HG03175 (cell line): Measurements from ENCODE around the gene SLC13A4.
"Not testable (repeated sequence)": the region's sequence is repeated elsewhere in the genome, so short reads cannot be mapped to it uniquely, and the experiment has no call there.

Experiments
- ATAC-seq: cut with Tn5 transposase; IDR thresholded peaks from one replicate; pipeline ENCODE4 v1.9.1; 2021; ENCODE audit warnings: mild to moderate bottlenecking, moderate library complexity; ENCODE audit not compliant: unreplicated experiment

SLC13A4 gene

DNA sequence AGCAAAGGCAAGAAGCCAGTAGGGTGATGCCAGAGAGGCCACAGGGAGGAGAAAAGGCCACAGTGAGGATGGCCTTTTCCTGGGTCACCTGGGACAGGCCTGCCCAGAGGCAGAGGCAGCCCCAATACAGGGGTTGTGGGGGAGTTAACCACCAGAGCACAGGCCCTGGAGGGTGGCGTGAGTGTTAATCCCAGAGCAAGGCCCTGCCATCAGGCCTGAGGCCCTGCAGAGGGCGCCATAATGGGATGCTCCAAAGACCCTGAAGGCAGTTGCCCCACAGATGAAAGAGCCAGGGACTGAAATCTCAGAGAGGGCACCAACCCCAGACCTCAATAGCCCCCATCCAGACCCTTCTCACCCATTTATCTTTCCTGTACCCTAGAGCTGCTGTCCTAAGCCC is 23.9 kb downstream of the SLC13A4 start:
- ATAC-seq: no peak

DNA sequence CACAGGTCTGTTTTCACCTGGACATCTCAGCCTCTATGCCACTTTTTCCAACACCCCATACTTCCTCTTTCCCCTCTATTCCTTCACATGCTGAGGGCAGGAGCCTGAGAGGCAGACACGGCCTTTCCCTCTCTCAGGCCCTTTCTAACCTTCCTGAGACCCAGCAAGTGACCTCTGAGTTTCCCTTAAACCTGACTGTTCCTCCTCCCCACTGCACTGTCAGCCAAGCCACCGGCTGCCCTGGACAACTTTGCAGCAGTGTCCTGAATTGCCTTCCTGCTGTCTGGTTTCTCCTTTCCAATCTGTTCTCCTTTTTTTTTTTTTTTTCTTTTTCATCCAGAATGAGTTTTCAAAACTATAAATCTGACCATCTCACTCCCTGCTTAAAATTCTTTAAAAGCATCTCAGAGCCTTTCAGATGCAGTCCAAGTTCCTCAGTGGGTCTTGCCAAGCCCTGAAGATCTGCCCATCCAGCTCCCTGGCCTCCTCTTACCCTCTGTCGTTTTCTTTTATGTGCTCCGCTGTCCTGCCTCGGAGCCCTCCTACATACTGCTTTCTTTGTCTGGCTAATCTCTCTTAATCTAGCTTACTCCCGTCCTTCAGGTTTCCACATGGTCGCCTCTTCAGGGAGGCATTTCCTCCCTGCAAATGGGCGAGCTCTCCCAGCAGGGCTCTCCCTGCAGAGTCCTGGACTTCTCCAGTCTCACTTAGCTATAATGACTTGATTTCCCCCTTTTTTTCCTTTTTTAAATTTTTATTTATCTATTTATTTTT is 30.5 kb downstream of the SLC13A4 start:
- no peak for ATAC-seq

- no peak for ATAC-seq
These were observed 34.4 kb downstream of the SLC13A4 start for GRCh38 chr7:135693558-135693957.

- ATAC-seq: not testable (repeated sequence)
These were observed 35.4 kb downstream of the SLC13A4 start for GRCh38 chr7:135692606-135693005.

- ATAC-seq: no peak
These were observed 35.9 kb downstream of the SLC13A4 start for GRCh38 chr7:135692055-135692454.

- ATAC-seq: no peak
These were observed 37.4 kb downstream of the SLC13A4 start for GRCh38 chr7:135690566-135690965.

GRCh38 chr7:135687466-135687865 is 40.5 kb downstream of the SLC13A4 start:
- ATAC-seq: no peak

GRCh38 chr7:135685306-135686084 is 42.5 kb downstream of the SLC13A4 start:
- no peak for ATAC-seq

- ATAC-seq: no peak
These were observed 43.3 kb downstream of the SLC13A4 start for GRCh38 chr7:135684699-135685098.

GRCh38 chr7:135684136-135684535 is 43.9 kb downstream of the SLC13A4 start:
- no peak for ATAC-seq

DNA sequence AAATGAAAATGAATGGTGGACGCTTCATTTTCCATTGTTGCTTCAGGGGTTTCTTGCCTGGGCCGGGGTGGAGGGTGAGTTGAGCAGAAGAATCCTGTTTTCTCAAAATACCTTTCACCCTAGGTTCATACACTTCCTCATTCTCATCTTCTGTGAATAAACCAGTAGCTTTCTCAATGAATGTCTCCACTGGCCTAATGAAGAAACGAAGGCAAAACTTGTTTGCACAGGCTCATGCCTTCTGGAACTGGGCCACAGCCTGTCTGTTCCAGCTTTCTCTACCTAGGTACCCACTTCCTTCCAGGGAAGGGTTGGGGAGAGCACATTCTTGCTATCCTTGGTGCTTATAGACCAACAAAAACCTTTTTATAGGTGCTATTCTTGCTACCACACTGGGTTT is 44.4 kb downstream of the SLC13A4 start:
- ATAC-seq: no peak

DNA sequence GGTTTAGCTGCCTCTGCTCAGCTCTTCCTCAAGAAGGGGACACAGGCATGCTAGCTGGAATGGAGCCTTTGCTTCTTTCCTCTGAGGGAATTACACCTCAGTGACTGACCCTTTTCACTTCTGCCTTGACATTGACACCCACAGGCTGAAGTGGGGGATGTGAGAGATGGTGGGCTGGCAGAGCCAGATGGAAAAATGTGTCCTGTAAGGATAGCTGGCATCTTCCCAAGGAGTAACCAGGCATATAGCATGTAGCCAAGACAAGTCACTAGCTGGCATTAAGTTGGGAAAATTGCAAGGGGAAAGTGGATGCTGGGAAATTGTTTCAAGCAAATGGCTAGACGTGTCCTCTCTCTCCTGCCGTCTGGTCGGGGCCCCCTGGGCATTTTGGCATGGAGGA is 45.8 kb downstream of the SLC13A4 start:
- ATAC-seq: no peak

DNA sequence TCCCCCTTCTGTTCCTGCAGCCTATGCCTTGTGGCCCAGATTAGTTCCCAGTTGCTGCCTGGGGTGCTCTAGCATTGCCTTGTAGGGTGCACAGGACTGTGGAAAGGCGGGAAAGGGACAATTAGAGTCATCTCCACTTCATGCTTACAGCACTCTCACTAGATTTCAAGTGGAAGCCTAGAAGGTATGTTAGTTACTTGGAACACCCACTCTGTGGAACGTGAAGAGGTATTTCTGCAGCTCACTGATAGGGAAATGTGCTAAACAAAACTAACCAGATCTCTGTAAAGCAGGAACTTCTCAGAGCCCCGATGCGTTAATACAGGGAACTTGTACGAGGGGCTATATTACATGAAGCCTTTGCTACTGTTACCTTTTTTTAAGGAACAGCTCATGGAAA is 46.2 kb downstream of the SLC13A4 start:
- ATAC-seq: no peak

DNA sequence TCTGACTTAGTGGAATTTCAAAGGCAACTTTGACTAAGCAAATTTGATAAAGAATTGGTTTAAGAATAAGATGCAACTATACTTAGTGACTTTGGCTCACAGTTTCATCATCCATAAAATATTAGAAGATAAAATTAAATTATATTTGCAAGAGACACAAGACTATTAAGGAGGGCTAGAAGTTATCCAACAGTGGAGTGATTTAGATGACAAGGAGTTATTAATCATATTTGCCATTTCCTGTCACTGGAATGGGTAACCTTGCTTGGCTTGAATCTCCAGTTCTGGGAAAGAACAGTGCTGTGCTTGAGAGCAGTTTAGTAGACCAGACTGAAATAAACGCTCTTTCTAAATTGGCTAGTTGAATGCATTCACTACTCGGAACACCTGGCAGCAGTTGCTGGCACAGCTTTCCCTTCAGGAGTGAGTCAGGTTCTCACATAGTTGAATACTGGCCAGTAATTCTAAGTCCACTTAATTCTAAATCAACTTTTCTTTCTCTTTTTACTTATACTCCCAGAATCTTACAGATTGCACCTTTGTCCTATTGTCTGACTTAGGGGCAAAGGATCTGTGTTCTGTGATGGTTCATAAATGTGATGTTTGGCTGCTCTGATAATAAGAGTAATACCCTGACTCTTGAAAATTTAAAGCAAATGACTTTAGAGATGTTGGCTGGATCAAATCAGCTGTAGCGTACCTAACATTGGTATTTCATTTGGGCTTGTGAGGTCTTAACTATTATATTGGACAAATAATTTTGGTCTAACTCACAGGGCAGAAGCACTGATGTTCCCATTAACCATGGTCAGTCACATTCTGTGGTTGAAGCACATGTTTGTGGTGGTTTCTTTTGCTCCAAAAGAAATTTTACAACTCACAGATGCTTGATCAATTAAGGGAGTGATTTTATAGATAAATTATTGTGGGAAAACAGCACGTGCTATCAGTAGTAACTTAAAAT is 49.1 kb downstream of the SLC13A4 start:
- ATAC-seq: no peak

- ATAC-seq: no peak
These were observed 54.7 kb downstream of the SLC13A4 start for GRCh38 chr7:135673360-135673706.

- ATAC-seq: peak; percentile 76
These were observed 55.2 kb downstream of the SLC13A4 start for GRCh38 chr7:135672560-135673359.

GRCh38 chr7:135670179-135670578 is 57.8 kb downstream of the SLC13A4 start:
- ATAC-seq: no peak

DNA sequence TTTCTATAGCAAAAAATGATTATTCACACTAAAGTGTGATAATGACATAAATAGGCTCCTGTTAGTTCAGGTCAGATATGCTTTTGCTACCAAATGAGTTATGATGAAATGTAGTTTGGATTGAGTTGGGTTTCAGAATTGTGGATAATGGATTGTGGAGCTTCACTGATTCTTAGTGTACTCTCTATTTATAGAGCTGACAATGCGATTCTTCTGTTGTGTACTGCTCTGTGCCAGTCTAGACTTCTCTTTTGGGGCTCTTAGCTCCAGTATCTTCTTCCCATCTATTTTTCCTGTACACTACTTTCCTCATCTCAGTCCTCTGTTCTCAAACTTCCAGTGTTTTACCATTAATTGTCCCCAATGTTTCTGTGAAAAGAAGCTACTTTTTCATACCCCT is 58.2 kb downstream of the SLC13A4 start:
- ATAC-seq: no peak

DNA sequence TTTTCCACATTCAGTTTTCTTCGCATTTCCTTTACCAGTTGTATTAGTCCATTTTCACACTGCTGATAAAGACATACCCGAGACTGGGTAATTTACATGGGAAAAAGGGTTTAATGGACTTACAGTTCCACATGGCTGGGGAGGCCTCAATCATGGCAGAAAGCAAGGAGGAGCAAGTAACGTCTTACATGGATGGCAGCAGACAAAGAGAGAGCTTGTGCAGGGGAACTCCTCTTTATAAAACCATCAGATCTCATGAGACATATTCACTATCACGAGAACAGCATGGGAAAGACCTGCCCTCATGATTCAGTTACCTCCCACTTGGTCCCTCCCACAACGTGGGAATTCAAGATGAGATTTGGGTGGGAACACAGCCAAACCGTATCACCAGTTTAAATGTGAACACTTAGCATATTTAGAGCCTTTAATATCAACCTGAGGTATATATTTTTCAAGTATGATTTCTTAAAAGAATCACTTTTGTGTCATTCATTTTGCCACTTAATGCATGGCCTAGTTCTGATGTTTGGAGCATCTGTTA is 59.1 kb downstream of the SLC13A4 start:
- ATAC-seq: not testable (repeated sequence)

DNA sequence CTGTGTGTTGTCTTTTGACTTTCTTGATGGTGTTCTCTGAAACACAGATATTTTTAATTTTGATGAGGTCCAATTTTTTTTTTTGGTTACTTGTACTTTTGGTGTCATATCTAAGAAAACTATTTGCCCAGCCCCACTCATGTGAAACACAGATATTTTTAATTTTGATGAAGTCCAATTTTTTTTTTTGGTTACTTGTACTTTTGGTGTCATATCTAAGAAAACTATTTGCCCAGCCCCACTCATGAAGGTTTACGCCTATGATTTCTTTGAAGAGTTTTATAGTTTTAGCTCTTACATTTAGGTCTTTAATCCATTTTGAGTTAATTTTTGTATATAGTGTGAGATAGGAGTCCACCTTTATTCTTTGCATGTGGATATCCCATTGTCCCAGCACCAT is 60.4 kb downstream of the SLC13A4 start:
- ATAC-seq: not testable (repeated sequence)
